Prostate gland (tissue), 2 donors: Measurements from ENCODE around the gene LPCAT1. TPM values are rescaled to one million over a fixed set of nuclear protein-coding genes. Genes with fewer than 3 reads are reported as not detected.

Experiments
- DNase-seq: peaks from one replicate; pipeline ENCODE4 v3.0.0-alpha.2; 2019; ENCODE audit warnings: low spot score
- H3K27ac ChIP-seq, 2 donors: fragments of 200-600 bp; sonication (generic); 2 replicates each; pipeline ENCODE4 v1.5.1; 2017 to 2019
- H3K27me3 ChIP-seq: fragments of 200-600 bp; sonication (generic); replicated peaks from 2 replicates; pipeline ENCODE4 v1.5.1; 2019; ENCODE audit not compliant: insufficient read depth
- H3K36me3 ChIP-seq, 2 donors: fragments of 200-600 bp; sonication (generic); 1 replicate in 1 of 2; 2 replicates in 1 of 2; pipeline versions ENCODE4 v1.5.1 to v1.8.1; 2017 to 2019
- H3K4me1 ChIP-seq: fragments of 200-600 bp; sonication (generic); replicated peaks from 2 replicates; pipeline ENCODE4 v1.5.1; 2019
- H3K4me3 ChIP-seq, 2 donors: fragments of 200-600 bp; sonication (generic); 2 replicates each; pipeline ENCODE4 v1.5.1; 2017 to 2019
- H3K9me3 ChIP-seq: fragments of 200-600 bp; sonication (generic); 2 replicates; pipeline ENCODE4 v1.5.1; 2017
- CTCF ChIP-seq, 4 experiments: fragments of 200-600 bp in 2 of 4; fragments of 450-650 bp in 2 of 4; sonication (generic) in 2 of 4; IDR thresholded peaks; 1 replicate in 3 of 4; 2 replicates in 1 of 4; pipeline ENCODE4 v1.5.1; 2016 to 2019; ENCODE audit warnings: antibody characterized with exemption in 4 of 4, mild to moderate bottlenecking in 2 of 4, moderate library complexity in 2 of 4
- POLR2A ChIP-seq: fragments of 450-650 bp; IDR thresholded peaks from one replicate; pipeline ENCODE4 v1.6.1; 2016; ENCODE audit warnings: antibody characterized with exemption, mild to moderate bottlenecking
- POLR2AphosphoS5 ChIP-seq: sonication (generic); formaldehyde crosslinking; IDR thresholded peaks from one replicate; pipeline ENCODE4 v1.6.1; 2017; ENCODE audit warnings: antibody characterized with exemption
- WGBS: methylation state at CpG from one replicate; pipeline ENCODE4 v1.1.5; 2018; 5-methylcytosine and 5-hydroxymethylcytosine counted together
- intact Hi-C: fragments of 100-400 bp; cut with DNase I; formaldehyde crosslinking; loops from one replicate; pipeline ENCODE4 v1.14.2; 2022
- total RNA-seq, 2 donors: library from RNA; depleted of rRNA; stranded (reverse); fragments of >200 nt; gene quantifications; one replicate each; pipeline ENCODE4 v1.1.0, GENCODE V29; 2016

LPCAT1 gene
- total RNA-seq, 2 donors from 2014 or later = 22.6 to 23.9 TPM

- Histone ChIP-seq H3K4me3 (no peak overlapping the region), H3K4me1 (peaks cover 7% of the 10 kb centered on the region), H3K36me3 (no peaks in the 10 kb centered on the region), H3K27ac (no peak overlapping the region), H3K27me3 (no peaks in the 10 kb centered on the region), H3K9me3 (no peaks in the 10 kb centered on the region)
- WGBS = 85% methylated on average over 17 of the region's 17 CpGs
- DNase-seq = no peak
- no peak for TF ChIP-seq POLR2AphosphoS5
- TF ChIP-seq CTCF (IDR thresholded peaks at IDR 0.05) = no peak
- no peak for TF ChIP-seq POLR2A
- intact Hi-C loops = no loop called here
These were observed 24.9 kb downstream of the LPCAT1 start for GRCh38 chr5:1498623-1499416.

GRCh38 chr5:1497795-1498622, 25.8 kb downstream of the LPCAT1 start:
- TF ChIP-seq POLR2AphosphoS5 = no peak
- no peak for TF ChIP-seq POLR2A
- TF ChIP-seq CTCF (IDR thresholded peaks at IDR 0.05) = no peak
- 87% methylated on average over 18 of the region's 18 CpGs for WGBS
- Histone ChIP-seq H3K36me3 (no peaks in the 10 kb centered on the region), H3K4me1 (peaks cover 7% of the 10 kb centered on the region), H3K4me3 (no peak overlapping the region), H3K27me3 (no peaks in the 10 kb centered on the region), H3K27ac (no peak overlapping the region), H3K9me3 (no peaks in the 10 kb centered on the region)
- intact Hi-C loops = no loop called here
- DNase-seq = no peak

GRCh38 chr5:1497242-1497777, 26.4 kb downstream of the LPCAT1 start:
- Histone ChIP-seq H3K27ac (no peak overlapping the region), H3K4me3 (no peak overlapping the region), H3K27me3 (no peaks in the 10 kb centered on the region), H3K36me3 (no peaks in the 10 kb centered on the region), H3K9me3 (no peaks in the 10 kb centered on the region), H3K4me1 (peaks cover 7% of the 10 kb centered on the region)
- TF ChIP-seq POLR2A = no peak
- TF ChIP-seq POLR2AphosphoS5 = no peak
- no peak for TF ChIP-seq CTCF (IDR thresholded peaks at IDR 0.05)
- WGBS = 74% methylated on average over 14 of the region's 14 CpGs
- DNase-seq = no peak
- intact Hi-C loops = no loop called here

- Histone ChIP-seq H3K4me1 (peaks cover 4% of the 10 kb centered on the region), H3K9me3 (no peaks in the 10 kb centered on the region), H3K36me3 (no peaks in the 10 kb centered on the region), H3K4me3 (no peak overlapping the region), H3K27me3 (no peaks in the 10 kb centered on the region), H3K27ac (no peak overlapping the region)
- intact Hi-C loops = no loop called here
- no peak for DNase-seq
- TF ChIP-seq POLR2AphosphoS5 = no peak
- no peak for TF ChIP-seq CTCF (IDR thresholded peaks at IDR 0.05)
- TF ChIP-seq POLR2A = no peak
- WGBS = 75% methylated on average over 6 of the region's 6 CpGs
These were observed 28.2 kb downstream of the LPCAT1 start for GRCh38 chr5:1495525-1495897.
